Right atrium auricular region (tissue), 2 donors: ENCODE data around the gene FHAD1. TPM values are rescaled to one million over a fixed set of nuclear protein-coding genes. Genes with fewer than 3 reads are reported as not detected.

Experiments used
- DNase-seq: peaks from one replicate; pipeline ENCODE4 v3.0.0-alpha.2; 2019; ENCODE audit warnings: low spot score
- H3K27ac ChIP-seq, 2 donors: fragments of 200-600 bp; sonication (generic); 1 replicate in 1 of 2; 2 replicates in 1 of 2; pipeline ENCODE4 v1.5.1; 2016 to 2019
- H3K27me3 ChIP-seq, 2 donors: fragments of 200-600 bp; sonication (generic); one replicate each; pipeline versions ENCODE4 v1.5.1 to v1.6.0; 2017 to 2019
- H3K36me3 ChIP-seq: fragments of 200-600 bp; sonication (generic); one replicate; pipeline ENCODE4 v1.5.1; 2016
- H3K4me1 ChIP-seq, 2 donors: fragments of 200-600 bp; sonication (generic); one replicate each; pipeline versions ENCODE4 v1.5.1 to v1.6.0; 2017 to 2019
- H3K4me3 ChIP-seq, 2 donors: fragments of 200-600 bp; sonication (generic); 1 replicate in 1 of 2; 2 replicates in 1 of 2; pipeline ENCODE4 v1.5.1; 2017 to 2019; ENCODE audit warnings: mild to moderate bottlenecking in 1 of 2, moderate library complexity in 1 of 2
- H3K9me3 ChIP-seq, 2 donors: fragments of 200-600 bp; sonication (generic); one replicate each; pipeline ENCODE4 v1.5.1; 2019
- CTCF ChIP-seq, 2 donors: fragments of 200-600 bp; sonication (generic); IDR thresholded peaks; one replicate each; pipeline ENCODE4 v1.5.1; 2019; ENCODE audit warnings: antibody characterized with exemption in 2 of 2
- total RNA-seq, 2 donors: library from RNA; depleted of rRNA; stranded (reverse); fragments of >200 nt; gene quantifications; one replicate each; pipeline ENCODE4 v1.1.0, GENCODE V29; 2016

FHAD1 gene
- total RNA-seq, 2 donors from 2014 or later: not detected

GRCh38 chr1:15409388-15410222 is 162.6 kb downstream of the FHAD1 start, which contains the start of gene EFHD2:
TSS of gene EFHD2 (plus strand) at chr1:15409888. CDS start at chr1:15409972, 84 bp downstream.
- peaks cover 0 to 55% of the 10 kb centered on the region in 2 donors for H3K4me1 ChIP-seq
- peak within 1 kb of the TSS; percentile 8 to 69 for H3K27ac ChIP-seq
- no peak for TF ChIP-seq CTCF (IDR thresholded peaks at IDR 0.05)
- H3K36me3 ChIP-seq: no peaks in the 10 kb centered on the region
- DNase-seq: peak; percentile 80
- peak within 1 kb of the TSS; percentile 80 to 81 for H3K4me3 ChIP-seq
- no peaks in the 10 kb centered on the region for H3K9me3 ChIP-seq
- no peaks in the 10 kb centered on the region for H3K27me3 ChIP-seq

DNA sequence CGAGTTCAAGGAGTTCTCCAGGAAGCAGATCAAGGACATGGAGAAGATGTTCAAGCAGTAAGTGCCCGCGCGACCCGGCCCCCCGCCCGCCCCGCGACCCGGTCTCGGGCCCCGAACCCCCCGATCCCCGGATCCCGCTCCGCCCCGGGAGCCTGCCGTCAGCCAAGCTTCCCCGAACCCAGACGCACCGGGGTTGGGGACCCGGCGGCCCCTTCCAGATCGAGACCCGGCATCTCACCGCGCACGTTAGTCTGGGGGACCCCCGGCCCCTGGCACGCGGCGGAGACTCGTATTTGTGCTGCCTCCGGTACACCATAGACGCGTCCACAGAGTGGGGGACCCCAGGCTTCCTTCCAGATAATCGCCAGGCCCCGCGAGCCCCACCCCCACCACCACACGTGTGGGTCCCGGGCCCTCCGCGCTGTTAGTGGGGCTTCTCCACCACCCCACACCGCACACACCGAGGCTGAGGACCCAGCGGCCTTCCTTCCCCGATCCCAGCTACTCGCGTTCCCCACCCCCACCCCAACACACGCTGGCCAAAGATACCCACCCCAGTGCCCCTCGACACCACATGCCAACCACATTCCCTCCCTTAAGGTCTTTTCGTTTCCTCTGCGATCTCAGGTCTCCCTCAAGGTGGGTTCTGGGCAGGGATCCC is 163.3 kb downstream of the FHAD1 start:
- no peak for DNase-seq
- Histone ChIP-seq H3K27ac (peak overlapping the region; percentile 8 to 69), H3K36me3 (no peaks in the 10 kb centered on the region), H3K4me1 (peaks cover 0 to 56% of the 10 kb centered on the region in 2 donors), H3K27me3 (no peaks in the 10 kb centered on the region), H3K9me3 (no peaks in the 10 kb centered on the region), H3K4me3 (peak overlapping the region; percentile 80 to 81)
- TF ChIP-seq CTCF (IDR thresholded peaks at IDR 0.05): no peak

DNA sequence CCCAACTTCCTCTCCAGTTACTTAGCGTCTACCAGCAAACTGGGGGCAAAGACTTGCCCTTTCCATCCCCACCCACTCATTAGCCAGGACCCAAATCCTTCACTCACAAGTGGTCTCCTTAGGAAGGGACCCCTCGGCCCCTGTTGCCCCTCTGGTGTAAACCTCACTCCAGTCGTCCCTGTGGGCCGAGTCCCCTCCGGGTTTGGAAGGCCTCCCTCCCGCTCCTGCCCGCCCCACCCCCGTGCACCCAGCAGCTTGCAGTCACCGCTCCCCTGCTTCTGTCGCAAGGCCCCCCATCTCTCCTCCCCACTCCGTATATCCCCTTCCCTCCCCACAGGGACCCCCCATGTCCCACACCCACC is 163.8 kb downstream of the FHAD1 start:
- H3K27me3 ChIP-seq: no peaks in the 10 kb centered on the region
- peaks cover 0 to 61% of the 10 kb centered on the region in 2 donors for H3K4me1 ChIP-seq

DNA sequence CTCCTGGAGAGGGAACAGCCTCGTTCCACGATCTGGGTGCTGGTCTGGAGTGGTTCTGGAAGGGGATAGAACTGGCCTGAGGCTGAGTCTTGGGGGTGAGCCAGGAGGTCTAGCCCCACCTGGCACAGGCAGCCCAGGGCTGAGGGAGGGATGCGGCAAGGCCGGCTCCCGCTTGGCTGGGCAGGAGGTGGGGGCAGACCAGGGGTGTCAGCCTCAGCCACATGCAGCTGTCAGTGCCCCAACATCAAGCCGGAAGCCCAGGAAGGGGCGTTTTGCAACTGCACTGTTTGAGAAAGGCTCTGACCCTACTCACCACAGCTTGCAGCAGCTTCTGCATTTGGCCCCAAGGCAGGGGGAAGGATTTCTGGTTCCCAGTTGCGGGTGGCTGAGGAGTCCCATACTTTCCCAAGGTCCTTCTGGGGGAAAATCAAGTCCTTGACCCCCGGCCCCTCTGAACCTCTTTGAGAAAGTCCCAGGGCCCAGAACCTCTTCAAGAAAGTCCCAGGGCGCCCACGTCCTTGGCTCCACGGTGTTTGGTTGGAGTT is 164.6 kb downstream of the FHAD1 start:
- no peak for TF ChIP-seq CTCF (IDR thresholded peaks at IDR 0.05)
- Histone ChIP-seq H3K36me3 (no peaks in the 10 kb centered on the region), H3K27me3 (no peaks in the 10 kb centered on the region), H3K27ac (peak overlapping the region; percentile 18 to 69), H3K4me1 (peaks cover 0 to 68% of the 10 kb centered on the region in 2 donors), H3K4me3 (peak overlapping the region; percentile 80 to 81), H3K9me3 (no peaks in the 10 kb centered on the region)
- DNase-seq: no peak

More for the DNA sequence above, 163.8 kb downstream of the FHAD1 start:
- Histone ChIP-seq H3K27ac (peak overlapping the region; percentile 18 to 69), H3K36me3 (no peaks in the 10 kb centered on the region), H3K9me3 (no peaks in the 10 kb centered on the region), H3K4me3 (peak overlapping the region; percentile 80 to 81)
- TF ChIP-seq CTCF (IDR thresholded peaks at IDR 0.05): no peak
- DNase-seq: no peak

DNA sequence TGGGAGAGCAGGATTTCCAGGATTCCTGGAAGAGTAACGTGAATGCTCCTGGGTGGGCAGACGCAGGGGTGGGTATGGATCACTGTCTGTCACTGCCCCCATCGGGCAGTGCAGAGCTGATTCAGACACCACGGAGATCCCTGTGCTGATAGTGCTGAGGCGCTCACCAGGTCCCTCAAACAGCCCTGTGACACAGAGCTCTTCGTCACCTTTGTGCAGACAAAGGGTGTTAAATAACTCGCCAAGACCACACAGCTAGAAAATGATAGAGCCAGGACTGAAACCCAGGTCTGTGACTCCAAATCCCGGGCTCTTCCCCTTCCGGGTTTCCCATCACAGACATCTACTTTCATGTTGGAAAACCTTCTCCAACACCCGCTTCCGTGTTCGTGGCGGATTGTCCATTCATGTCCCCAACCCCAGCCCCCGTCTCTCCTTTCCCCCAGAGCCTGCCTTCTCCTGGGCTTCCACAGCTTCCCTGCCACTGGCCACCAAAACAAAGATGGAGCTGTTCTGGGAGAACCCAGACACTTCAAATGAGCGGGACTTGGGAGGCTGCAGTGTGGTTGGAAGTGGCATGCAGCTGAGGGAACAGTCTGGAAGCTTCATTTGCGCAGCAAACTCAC is 165.3 kb downstream of the FHAD1 start:
- no peaks in the 10 kb centered on the region for H3K36me3 ChIP-seq
- no peak for DNase-seq
- H3K4me1 ChIP-seq: peaks cover 0 to 71% of the 10 kb centered on the region in 2 donors
- peak overlapping the region in 1 of 2 donors; percentile 18 for H3K27ac ChIP-seq
- no peaks in the 10 kb centered on the region for H3K9me3 ChIP-seq
- no peaks in the 10 kb centered on the region for H3K27me3 ChIP-seq
- no peak for TF ChIP-seq CTCF (IDR thresholded peaks at IDR 0.05)
- H3K4me3 ChIP-seq: peak overlapping the region in 1 of 2 donors; percentile 81
